KG1 (cell line): ENCODE data around the gene KDM5A.
"Not testable (repeated sequence)": the region's sequence is repeated elsewhere in the genome, so short reads cannot be mapped to it uniquely, and the experiment has no call there.

Experiments used
- DNase-seq: peaks from one replicate; lab custom pipeline; 2025; lab: John Stamatoyannopoulos, UW

KDM5A gene

GRCh38 chr12:332581-333205 is 56.4 kb downstream of the KDM5A start:
- DNase-seq = no peak

DNA sequence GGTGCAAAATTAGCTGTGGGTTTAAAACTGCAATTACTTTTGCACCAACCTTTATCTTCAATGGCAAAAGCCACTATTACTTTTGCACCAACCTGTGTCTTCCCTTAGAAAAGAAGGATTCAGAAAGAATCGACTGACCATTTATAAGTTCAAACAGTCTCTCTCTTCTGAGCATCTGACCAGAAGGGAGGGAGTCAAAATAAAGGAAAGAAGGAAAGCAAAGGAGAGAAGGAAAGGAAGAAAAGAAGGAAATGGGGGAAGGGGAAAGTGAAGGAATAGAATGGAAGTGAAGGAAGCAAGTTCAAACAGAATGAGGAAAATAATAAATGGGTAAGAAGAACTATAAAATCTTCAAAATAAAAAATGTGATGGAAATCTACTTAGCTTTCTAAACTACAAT is 57.8 kb downstream of the KDM5A start:
- no peak for DNase-seq

- DNase-seq = no peak
Observed at GRCh38 chr12:325906-326305, 63.2 kb downstream of the KDM5A start.

DNA sequence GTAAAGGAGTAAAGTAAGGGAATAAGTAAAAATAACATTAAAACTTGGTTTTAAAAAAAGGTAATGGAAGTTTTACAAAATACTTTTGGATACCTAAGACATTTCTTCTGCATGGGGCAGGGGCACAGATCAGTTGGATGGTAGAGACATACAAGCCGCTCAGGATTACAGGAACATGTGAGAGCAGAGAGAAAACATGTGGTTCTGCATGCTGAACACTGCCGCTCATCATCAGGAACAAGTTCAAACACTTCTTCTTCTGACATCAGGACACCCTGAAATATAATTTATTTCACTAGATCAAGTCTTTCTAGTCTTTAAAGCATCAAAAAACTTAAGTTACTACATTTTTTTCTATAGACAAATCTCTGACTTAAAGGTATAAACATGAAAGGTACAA is 65.6 kb downstream of the KDM5A start:
- DNase-seq = no peak

GRCh38 chr12:321606-322326 is 67.4 kb downstream of the KDM5A start:
- no peak for DNase-seq

DNA sequence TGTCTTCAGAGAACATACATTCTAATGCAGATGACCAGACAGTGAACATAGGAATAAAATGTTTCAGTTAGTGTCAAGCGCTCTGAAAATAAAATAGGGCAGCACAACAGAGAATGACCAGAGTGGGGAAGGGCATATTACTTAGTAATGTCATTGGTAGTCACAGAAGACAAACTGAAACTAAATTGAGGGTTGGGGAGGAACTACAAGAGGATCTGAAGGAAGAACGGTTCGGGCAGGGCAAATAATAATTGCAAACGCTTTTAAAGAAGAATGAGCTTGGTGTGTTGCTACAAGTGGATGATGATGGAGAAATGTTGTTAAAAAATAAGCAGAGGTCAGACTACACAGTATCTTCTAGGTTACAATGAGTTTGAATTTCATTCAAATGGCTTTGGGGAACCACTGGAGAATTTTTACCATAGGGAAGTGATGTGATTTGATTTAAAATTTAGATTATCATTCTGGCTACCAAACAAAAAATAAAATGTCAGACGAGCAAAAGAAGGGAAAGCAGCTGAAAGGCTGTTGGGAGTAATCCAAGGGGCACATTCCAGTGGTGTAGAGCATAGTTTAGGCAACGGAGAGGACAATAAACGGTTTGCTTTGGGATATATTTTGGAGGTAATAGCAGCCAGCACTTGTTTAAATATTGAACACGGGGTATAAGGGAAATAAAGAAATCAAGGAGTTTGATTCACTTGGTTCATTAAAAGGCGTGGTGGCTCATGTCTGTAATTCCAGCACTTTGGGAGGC is 70.2 kb downstream of the KDM5A start:
- no peak for DNase-seq

GRCh38 chr12:308511-308910 is 80.6 kb downstream of the KDM5A start:
- DNase-seq = no peak

DNA sequence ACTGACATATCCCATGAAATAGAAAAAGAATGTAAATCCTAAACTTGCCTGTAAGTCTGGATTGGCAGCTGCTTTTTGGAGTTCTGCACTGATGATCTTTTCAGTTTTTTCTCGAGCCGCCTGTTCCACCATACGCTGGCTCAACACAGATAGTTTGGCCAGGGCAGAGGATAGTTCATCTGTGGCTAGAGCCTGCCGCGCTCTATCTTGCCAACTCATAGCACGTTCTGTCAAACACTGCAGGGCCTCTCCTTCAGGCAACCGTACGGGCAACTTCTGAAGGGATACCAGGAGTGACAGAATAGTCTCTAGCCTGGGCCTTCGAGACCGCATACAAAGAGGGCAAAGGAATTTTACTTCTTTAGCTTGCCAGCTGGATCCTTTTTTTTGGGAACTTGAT is 81.7 kb downstream of the KDM5A start:
- DNase-seq = no peak

- DNase-seq = no peak
Observed at GRCh38 chr12:304805-305204, 84.3 kb downstream of the KDM5A start.

GRCh38 chr12:302766-303165 is 86.4 kb downstream of the KDM5A start:
- DNase-seq = not testable (repeated sequence)

DNA sequence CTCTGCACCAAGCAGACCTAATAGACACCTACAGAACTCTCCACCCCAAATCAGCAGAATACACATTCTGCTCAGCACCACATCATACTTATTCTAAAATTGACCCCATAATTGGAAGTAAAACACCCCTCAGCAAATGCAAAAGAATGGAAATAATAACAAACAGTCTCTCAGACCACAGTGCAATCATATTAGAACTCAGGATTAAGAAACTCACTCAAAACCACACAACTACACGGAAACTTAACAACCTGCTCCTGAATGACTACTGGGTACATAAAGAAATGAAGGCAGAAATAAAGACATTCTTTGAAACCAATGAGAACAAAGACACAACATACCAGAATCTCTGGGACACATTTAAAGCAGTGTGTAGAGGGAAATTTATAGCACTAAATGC is 89.0 kb downstream of the KDM5A start:
- DNase-seq = not testable (repeated sequence)

- DNase-seq = not testable (repeated sequence)
Observed at GRCh38 chr12:299511-299910, 89.6 kb downstream of the KDM5A start.

DNA sequence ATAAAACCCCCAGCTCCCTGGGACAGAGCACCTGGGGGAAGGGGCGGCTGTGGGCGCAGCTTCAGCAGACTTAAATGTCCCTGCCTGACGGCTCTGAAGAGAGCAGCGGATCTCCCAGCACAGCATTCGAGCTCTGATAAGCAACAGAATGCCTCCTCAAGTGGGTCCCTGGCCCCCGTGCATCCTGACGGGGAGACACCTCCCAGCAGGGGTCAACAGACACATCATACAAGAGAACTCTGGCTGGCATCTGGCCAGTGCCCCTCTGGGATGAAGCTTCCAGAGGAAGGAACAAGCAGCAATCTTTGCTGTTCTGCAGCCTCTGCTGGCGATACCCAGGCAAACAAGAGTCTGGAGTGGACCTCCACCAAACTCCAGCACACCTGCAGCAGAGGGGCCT is 91.1 kb downstream of the KDM5A start:
- not testable (repeated sequence) for DNase-seq

- DNase-seq = no peak
Observed at GRCh38 chr12:295132-295531, 94.0 kb downstream of the KDM5A start.

GRCh38 chr12:293199-293598 is 95.9 kb downstream of the KDM5A start:
- no peak for DNase-seq

- no peak for DNase-seq
Observed at GRCh38 chr12:292186-292585, 96.9 kb downstream of the KDM5A start.

DNA sequence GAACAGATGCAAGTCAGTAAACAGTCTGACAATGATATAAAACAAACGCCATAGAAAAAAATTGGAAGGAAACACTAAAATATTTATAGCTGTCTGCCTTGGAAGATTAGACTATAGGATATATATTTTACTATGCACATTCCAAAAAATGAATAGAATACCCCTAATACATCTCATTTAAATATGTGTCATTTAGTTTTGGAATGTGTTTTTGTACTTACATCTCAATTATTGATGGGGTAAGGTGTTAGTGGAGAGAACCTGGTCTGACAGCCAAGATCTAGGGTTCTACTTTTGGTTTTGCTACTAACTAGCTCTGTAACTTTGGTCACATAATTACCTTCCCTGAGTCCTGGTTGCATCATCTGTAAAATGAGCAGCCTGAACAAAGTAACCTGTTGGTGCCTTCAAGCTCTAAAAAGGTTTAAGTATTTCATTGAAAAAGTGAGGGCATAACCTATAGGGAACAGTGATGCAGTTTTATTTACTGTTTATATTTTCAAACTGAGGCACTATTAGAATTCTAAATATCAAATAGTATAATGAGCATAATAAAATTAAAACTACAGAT is 97.9 kb downstream of the KDM5A start:
- no peak for DNase-seq

- DNase-seq = no peak
Observed at GRCh38 chr12:288687-289086, 100.4 kb downstream of the KDM5A start.

DNA sequence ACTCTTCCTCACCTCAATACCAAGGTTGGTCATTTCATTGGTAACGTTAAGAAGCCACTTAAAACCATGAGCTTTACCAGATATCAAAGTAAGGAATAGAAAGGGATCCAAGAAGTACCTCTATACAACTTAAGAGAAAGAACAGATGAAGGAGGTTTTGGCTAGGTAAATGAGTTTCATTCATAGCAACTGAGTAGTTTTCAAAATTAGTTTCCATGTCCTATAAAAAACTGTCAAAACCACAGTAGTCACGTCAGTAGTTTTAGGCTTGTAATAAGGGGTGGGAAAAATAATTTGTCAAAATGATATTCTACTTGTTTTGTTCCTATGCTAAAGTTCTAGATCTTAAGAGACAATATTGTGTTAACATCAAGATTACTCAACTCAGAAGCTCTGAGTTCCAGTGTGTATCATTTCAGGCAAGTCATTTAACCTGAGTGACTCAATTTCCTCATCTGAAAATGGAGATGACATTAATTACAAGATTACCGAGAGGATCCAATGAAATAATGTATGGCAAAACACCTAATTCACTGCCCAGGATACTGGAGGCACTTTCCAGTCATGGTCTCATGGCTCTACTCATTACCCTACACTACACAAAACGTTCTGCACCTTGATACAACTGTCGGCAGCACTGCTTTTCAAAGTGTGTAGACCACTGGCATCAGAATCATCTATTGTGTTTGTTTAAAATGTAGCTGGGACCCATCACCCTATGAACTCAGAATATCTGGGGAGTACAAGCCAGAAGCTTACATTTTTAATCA is 102.4 kb downstream of the KDM5A start:
- DNase-seq = no peak

- no peak for DNase-seq
Observed at GRCh38 chr12:278046-278445, 111.1 kb downstream of the KDM5A start.

- no peak for DNase-seq
Observed at GRCh38 chr12:275812-276211, 113.3 kb downstream of the KDM5A start.

- DNase-seq = no peak
Observed at GRCh38 chr12:273382-273781, 115.7 kb downstream of the KDM5A start.
